ENCODE results near the gene CROCC. TPM values are rescaled to one million over a fixed set of nuclear protein-coding genes. Genes with fewer than 3 reads are reported as not detected.

Gene CROCC
- total RNA-seq, 1 donor from 2014 or later: 27.0 TPM

DNA sequence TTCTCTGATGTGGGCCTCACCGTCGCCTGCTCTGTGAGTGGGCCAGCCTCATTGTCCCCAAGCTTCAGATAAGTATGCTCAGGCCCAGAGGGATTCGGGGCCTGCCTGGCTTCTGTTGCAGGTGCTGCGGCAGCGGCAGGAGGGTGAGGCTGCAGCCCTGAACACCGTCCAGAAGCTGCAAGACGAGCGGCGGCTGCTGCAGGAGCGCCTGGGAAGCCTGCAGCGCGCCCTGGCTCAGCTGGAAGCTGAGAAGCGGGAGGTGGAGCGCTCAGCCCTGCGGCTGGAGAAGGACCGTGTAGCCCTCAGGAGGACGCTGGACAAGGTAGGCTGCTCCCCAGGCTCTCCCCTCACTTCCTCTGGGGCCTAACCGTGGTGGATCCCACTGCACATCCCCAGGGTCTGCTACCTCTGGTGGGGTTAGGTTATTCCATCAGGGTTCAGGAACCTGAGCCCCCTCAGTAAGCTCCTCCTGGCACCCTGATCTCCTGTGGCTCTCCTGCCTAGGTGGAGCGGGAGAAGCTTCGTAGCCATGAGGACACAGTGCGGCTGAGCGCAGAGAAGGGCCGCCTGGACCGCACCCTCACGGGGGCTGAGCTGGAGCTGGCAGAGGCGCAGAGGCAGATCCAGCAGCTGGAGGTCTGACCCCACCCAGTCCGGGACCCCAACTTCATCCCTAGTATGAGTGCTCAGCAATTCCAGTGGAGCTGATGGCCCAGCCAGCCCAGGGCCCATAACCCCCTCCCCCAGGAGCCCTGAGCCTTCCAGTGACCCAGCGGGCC, 48.6 kb downstream of the CROCC start:
- H3K36me3 ChIP-seq: peaks cover 17 to 18% of the 10 kb centered on the region in 2 donors
- no peaks in the 10 kb centered on the region for H3K27me3 ChIP-seq
- H3K27ac ChIP-seq: no peak overlapping the region
- no peak for DNase-seq (ENCODE audit: low spot score in 2 of 2)
- no peaks in the 10 kb centered on the region for H3K9me3 ChIP-seq
- no peak overlapping the region for H3K4me3 ChIP-seq
- intact Hi-C loops (cut with DNase I): no loop called here
- peaks cover 13 to 25% of the 10 kb centered on the region in 2 donors for H3K4me1 ChIP-seq
- TF ChIP-seq, protein P1, sequence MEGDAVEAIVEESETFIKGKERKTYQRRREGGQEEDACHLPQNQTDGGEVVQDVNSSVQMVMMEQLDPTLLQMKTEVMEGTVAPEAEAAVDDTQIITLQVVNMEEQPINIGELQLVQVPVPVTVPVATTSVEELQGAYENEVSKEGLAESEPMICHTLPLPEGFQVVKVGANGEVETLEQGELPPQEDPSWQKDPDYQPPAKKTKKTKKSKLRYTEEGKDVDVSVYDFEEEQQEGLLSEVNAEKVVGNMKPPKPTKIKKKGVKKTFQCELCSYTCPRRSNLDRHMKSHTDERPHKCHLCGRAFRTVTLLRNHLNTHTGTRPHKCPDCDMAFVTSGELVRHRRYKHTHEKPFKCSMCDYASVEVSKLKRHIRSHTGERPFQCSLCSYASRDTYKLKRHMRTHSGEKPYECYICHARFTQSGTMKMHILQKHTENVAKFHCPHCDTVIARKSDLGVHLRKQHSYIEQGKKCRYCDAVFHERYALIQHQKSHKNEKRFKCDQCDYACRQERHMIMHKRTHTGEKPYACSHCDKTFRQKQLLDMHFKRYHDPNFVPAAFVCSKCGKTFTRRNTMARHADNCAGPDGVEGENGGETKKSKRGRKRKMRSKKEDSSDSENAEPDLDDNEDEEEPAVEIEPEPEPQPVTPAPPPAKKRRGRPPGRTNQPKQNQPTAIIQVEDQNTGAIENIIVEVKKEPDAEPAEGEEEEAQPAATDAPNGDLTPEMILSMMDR (IDR thresholded peaks at IDR 0.05): no peak

DNA sequence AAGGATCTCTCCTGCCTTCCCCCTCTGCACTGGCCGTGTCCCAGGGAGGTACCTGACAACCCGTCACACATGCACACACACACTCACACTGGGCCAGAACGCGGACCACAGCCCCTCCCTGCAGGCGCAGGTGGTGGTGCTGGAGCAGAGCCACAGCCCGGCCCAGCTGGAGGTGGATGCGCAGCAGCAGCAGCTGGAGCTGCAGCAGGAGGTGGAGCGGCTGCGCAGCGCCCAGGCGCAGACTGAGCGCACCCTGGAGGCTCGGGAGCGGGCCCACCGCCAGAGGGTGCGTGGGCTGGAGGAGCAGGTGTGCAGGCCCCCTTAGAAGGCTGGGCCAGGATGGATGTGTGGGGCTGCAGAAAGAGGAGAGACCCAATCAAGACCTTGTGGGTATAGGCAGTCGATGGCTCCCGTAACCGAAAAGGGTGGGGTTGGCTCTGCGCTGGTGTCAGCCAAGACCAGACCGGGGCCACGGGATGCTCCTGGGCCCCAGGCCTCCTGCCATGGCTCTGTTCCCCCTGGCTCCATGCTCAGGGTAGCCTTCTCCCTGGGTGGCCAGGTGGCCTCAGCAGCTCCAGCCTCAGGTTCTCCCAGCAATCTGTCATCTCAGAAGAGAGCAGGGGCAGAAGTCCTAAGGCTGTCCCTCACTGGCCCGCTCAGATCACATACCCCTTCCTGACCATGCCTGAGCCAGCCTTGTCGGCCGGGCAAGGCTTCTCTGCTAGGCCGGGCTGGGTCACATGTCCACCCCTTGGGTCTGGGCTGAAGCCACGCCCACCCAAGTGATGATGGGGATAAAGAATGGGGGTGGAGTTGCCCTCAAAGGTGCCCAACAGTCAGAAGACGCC, 49.8 kb downstream of the CROCC start:
- peak in 1 of 2 donors; percentile 59 for DNase-seq (ENCODE audit: low spot score in 2 of 2)
- Histone ChIP-seq H3K4me1 (peaks cover 8 to 24% of the 10 kb centered on the region in 2 donors), H3K27me3 (no peaks in the 10 kb centered on the region), H3K27ac (peak overlapping the region; percentile 66 to 85), H3K4me3 (no peak overlapping the region), H3K36me3 (peaks cover 7% of the 10 kb centered on the region in 2 donors), H3K9me3 (no peaks in the 10 kb centered on the region)
- intact Hi-C loops (cut with DNase I): no loop called here
- TF ChIP-seq, protein P1 (IDR thresholded peaks at IDR 0.05): no peak

GRCh38 chr1:16972189-16972895, 50.6 kb downstream of the CROCC start:
- Histone ChIP-seq H3K9me3 (no peaks in the 10 kb centered on the region), H3K4me1 (peaks cover under 1 to 17% of the 10 kb centered on the region in 2 donors), H3K27ac (peak overlapping the region; percentile 66 to 85), H3K27me3 (no peaks in the 10 kb centered on the region), H3K4me3 (no peak overlapping the region), H3K36me3 (peaks cover 7% of the 10 kb centered on the region in 2 donors)
- DNase-seq (ENCODE audit: low spot score in 2 of 2): no peak
- intact Hi-C loops (cut with DNase I): no loop called here
- TF ChIP-seq, protein P1 (IDR thresholded peaks at IDR 0.05): no peak

DNA sequence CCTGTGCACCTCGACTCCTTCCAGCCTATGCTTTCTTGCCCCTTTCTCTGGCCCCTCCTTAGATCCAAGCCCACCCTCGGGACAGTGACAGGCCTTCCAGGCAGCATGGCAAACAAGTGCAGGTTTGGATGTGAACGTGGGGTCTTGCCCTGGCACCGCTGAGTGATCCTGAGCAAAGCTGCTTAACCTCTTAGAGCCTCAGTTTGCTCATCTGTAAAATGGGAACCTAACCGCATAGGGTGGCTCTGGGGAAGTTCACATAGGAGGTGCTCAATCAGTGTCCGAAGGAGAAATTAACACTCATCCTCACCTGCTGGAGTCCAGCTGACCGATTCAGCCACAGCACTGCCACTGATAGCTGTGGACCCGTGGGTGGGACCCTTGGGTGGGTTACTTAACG, 51.5 kb downstream of the CROCC start:
- Histone ChIP-seq H3K4me3 (no peak overlapping the region), H3K4me1 (peaks cover 0 to 12% of the 10 kb centered on the region in 2 donors), H3K36me3 (peaks cover 7% of the 10 kb centered on the region in 2 donors), H3K9me3 (no peaks in the 10 kb centered on the region), H3K27me3 (no peaks in the 10 kb centered on the region), H3K27ac (peak overlapping the region; percentile 66 to 85)
- DNase-seq (ENCODE audit: low spot score in 2 of 2): no peak
- intact Hi-C loops (cut with DNase I): no loop called here
- TF ChIP-seq, protein P1 (IDR thresholded peaks at IDR 0.05): no peak

DNA sequence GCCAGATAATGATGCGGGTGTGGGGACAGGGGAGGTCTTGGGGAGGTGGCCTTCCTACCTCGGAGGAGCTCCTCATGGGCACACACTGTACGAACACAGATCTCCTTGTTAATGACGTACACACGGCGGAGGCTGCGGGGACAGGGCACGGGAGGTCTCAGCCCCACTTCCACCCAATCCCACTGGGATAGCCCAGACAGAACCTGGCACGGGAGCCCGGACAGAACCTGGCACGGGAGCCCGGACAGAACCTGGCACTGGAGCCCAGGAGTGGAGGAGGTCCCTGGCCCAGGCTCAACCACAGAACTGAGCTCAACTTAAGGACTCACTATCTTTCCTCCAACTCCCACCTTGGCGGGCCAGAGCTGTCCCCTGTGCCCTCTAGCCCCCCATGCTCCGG, 53.5 kb downstream of the CROCC start:
- Histone ChIP-seq H3K4me3 (no peak overlapping the region), H3K9me3 (no peaks in the 10 kb centered on the region), H3K36me3 (peaks cover 6 to 7% of the 10 kb centered on the region in 2 donors), H3K4me1 (peaks cover 0 to 24% of the 10 kb centered on the region in 2 donors), H3K27ac (peak overlapping the region; percentile 56 to 93), H3K27me3 (no peaks in the 10 kb centered on the region)
- intact Hi-C loops (cut with DNase I): no loop called here
- TF ChIP-seq, protein P1 (IDR thresholded peaks at IDR 0.05): no peak
- DNase-seq (ENCODE audit: low spot score in 2 of 2): peak; percentile 23 to 84
